ENCODE data around the gene TEX53.

- TF ChIP-seq CTCF (conservative IDR thresholded peaks at IDR 0.05 in 1 of 2, IDR thresholded peaks at IDR 0.05 in 1 of 2; ENCODE audit: low read depth in 1 of 2, low read length in 2 of 2) (no peak), EZH2 (IDR thresholded peaks at IDR 0.05; ENCODE audit: low read length, missing control alignments) (no peak)
Observed at GRCh38 chr9:114684036-114684435, 26.4 kb upstream of the TEX53 start.

Data from fibroblast of lung (primary cell).